ENCODE results near the gene CELA1.
"Not testable (repeated sequence)": the region's sequence is repeated elsewhere in the genome, so short reads cannot be mapped to it uniquely, and the experiment has no call there.

CELA1 gene

GRCh38 chr12:51359851-51360250 is 13.4 kb upstream of the CELA1 start:
- TF ChIP-seq POLR2A (IDR thresholded peaks at IDR 0.05; ENCODE audit: low read depth, low read length) (no peak), TAF1 (IDR thresholded peaks at IDR 0.05; ENCODE audit: borderline replicate concordance, low read depth, low read length) (no peak), POLR2AphosphoS5 (IDR thresholded peaks at IDR 0.05; ENCODE audit: low read depth, low read length) (no peak)

GRCh38 chr12:51358496-51358895 is 12.0 kb upstream of the CELA1 start:
- DNase-seq (ENCODE audit: insufficient read length), result no peak
- TF ChIP-seq TAF1 (IDR thresholded peaks at IDR 0.05; ENCODE audit: borderline replicate concordance, low read depth, low read length), result no peak
- no peak for TF ChIP-seq POLR2A (IDR thresholded peaks at IDR 0.05; ENCODE audit: low read depth, low read length)
- TF ChIP-seq POLR2AphosphoS5 (IDR thresholded peaks at IDR 0.05; ENCODE audit: low read depth, low read length), result no peak
- FAIRE-seq, result no peak

More at GRCh38 chr12:51359851-51360250, 13.4 kb upstream of the CELA1 start:
- DNase-seq (ENCODE audit: insufficient read length) (no peak), FAIRE-seq (no peak)

- TF ChIP-seq TAF1 (IDR thresholded peaks at IDR 0.05; ENCODE audit: borderline replicate concordance, low read depth, low read length) (0 out of 2 replicates have a peak, but pooled peaks have one; percentile 24), POLR2A (IDR thresholded peaks at IDR 0.05; ENCODE audit: low read depth, low read length) (peak; percentile 58; the same call in 1 of the 2 replicates), POLR2AphosphoS5 (IDR thresholded peaks at IDR 0.05; ENCODE audit: low read depth, low read length) (no peak; the same call in 1 of the 2 replicates)
- peak; percentile 85 for FAIRE-seq
- DNase-seq (ENCODE audit: insufficient read length), result no peak
Measured at GRCh38 chr12:51357374-51358047, 11.0 kb upstream of the CELA1 start.

GRCh38 chr12:51351913-51352532 is 5.5 kb upstream of the CELA1 start:
- FAIRE-seq, result no peak
- no peak for DNase-seq (ENCODE audit: insufficient read length)
- no peak for TF ChIP-seq TAF1 (IDR thresholded peaks at IDR 0.05; ENCODE audit: borderline replicate concordance, low read depth, low read length)
- TF ChIP-seq POLR2A (IDR thresholded peaks at IDR 0.05; ENCODE audit: low read depth, low read length), result no peak
- TF ChIP-seq POLR2AphosphoS5 (IDR thresholded peaks at IDR 0.05; ENCODE audit: low read depth, low read length), result no peak

- DNase-seq (ENCODE audit: insufficient read length), result no peak
- TF ChIP-seq POLR2A (IDR thresholded peaks at IDR 0.05; ENCODE audit: low read depth, low read length) (no peak), POLR2AphosphoS5 (IDR thresholded peaks at IDR 0.05; ENCODE audit: low read depth, low read length) (no peak), TAF1 (IDR thresholded peaks at IDR 0.05; ENCODE audit: borderline replicate concordance, low read depth, low read length) (no peak)
- no peak for FAIRE-seq
Measured at GRCh38 chr12:51349026-51349425, 2.5 kb upstream of the CELA1 start.

- no peak for DNase-seq (ENCODE audit: insufficient read length)
- FAIRE-seq, result no peak
- TF ChIP-seq POLR2AphosphoS5 (IDR thresholded peaks at IDR 0.05; ENCODE audit: low read depth, low read length) (no peak), POLR2A (IDR thresholded peaks at IDR 0.05; ENCODE audit: low read depth, low read length) (no peak), TAF1 (IDR thresholded peaks at IDR 0.05; ENCODE audit: borderline replicate concordance, low read depth, low read length) (no peak)
Measured at GRCh38 chr12:51348116-51348515, 1.6 kb upstream of the CELA1 start.

GRCh38 chr12:51345681-51346080 is 798 bp downstream of the CELA1 start:
- FAIRE-seq, result no peak
- TF ChIP-seq POLR2A (IDR thresholded peaks at IDR 0.05; ENCODE audit: low read depth, low read length) (no peak), POLR2AphosphoS5 (IDR thresholded peaks at IDR 0.05; ENCODE audit: low read depth, low read length) (no peak), TAF1 (IDR thresholded peaks at IDR 0.05; ENCODE audit: borderline replicate concordance, low read depth, low read length) (no peak)
- no peak for DNase-seq (ENCODE audit: insufficient read length)

- no peak for DNase-seq (ENCODE audit: insufficient read length)
- peak; percentile 70 for FAIRE-seq
Measured at GRCh38 chr12:51343201-51343600, 3.3 kb downstream of the CELA1 start.

GRCh38 chr12:51342416-51342815 is 4.1 kb downstream of the CELA1 start:
- DNase-seq (ENCODE audit: insufficient read length) (no peak), FAIRE-seq (no peak)
- TF ChIP-seq TAF1 (IDR thresholded peaks at IDR 0.05; ENCODE audit: borderline replicate concordance, low read depth, low read length) (no peak), POLR2A (IDR thresholded peaks at IDR 0.05; ENCODE audit: low read depth, low read length) (no peak), POLR2AphosphoS5 (IDR thresholded peaks at IDR 0.05; ENCODE audit: low read depth, low read length) (no peak)

More at GRCh38 chr12:51343201-51343600, 3.3 kb downstream of the CELA1 start:
- TF ChIP-seq POLR2A (IDR thresholded peaks at IDR 0.05; ENCODE audit: low read depth, low read length) (no peak), POLR2AphosphoS5 (IDR thresholded peaks at IDR 0.05; ENCODE audit: low read depth, low read length) (no peak), TAF1 (IDR thresholded peaks at IDR 0.05; ENCODE audit: borderline replicate concordance, low read depth, low read length) (no peak)

- FAIRE-seq (peak; percentile 94), DNase-seq (ENCODE audit: insufficient read length) (peak; percentile 50)
- TF ChIP-seq POLR2AphosphoS5 (IDR thresholded peaks at IDR 0.05; ENCODE audit: low read depth, low read length) (no peak), POLR2A (IDR thresholded peaks at IDR 0.05; ENCODE audit: low read depth, low read length) (no peak), TAF1 (IDR thresholded peaks at IDR 0.05; ENCODE audit: borderline replicate concordance, low read depth, low read length) (no peak)
Measured at GRCh38 chr12:51341251-51342007, 5.0 kb downstream of the CELA1 start.

- FAIRE-seq (no peak), DNase-seq (ENCODE audit: insufficient read length) (no peak)
- TF ChIP-seq TAF1 (IDR thresholded peaks at IDR 0.05; ENCODE audit: borderline replicate concordance, low read depth, low read length), result no peak
- TF ChIP-seq POLR2A (IDR thresholded peaks at IDR 0.05; ENCODE audit: low read depth, low read length), result no peak
- no peak for TF ChIP-seq POLR2AphosphoS5 (IDR thresholded peaks at IDR 0.05; ENCODE audit: low read depth, low read length)
Measured at GRCh38 chr12:51339750-51340149, 6.7 kb downstream of the CELA1 start.

- not testable (repeated sequence) for DNase-seq (ENCODE audit: insufficient read length); FAIRE-seq
Measured at GRCh38 chr12:51337336-51337735, 9.1 kb downstream of the CELA1 start.
